ENCODE results near the gene MYLIP. TPM values are rescaled to one million over a fixed set of nuclear protein-coding genes. Genes with fewer than 3 reads are reported as not detected.

MYLIP gene
- total and polyA plus RNA-seq, 12 donors: 7.5 to 49.2 (median 28.8) TPM

DNA sequence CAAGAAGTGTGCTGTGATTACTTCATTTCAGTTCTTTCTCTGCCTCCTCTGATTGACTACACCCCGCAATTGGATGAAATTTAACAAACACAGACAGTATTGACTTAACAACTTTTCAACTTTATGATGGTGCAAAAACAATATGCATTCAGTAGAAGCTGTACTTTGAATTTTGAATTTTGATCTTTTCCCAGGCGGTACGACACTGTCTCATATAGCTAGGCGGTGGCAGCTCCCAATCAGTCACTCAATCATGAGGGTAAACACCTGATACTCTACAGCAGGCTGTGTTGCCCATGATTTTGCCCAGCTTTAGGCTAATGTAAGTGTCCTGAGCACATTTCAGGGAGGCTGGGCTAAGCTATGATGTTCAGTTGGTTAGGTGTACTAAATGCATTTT is 47.6 kb upstream of the MYLIP start:
- TF ChIP-seq, protein P1, sequence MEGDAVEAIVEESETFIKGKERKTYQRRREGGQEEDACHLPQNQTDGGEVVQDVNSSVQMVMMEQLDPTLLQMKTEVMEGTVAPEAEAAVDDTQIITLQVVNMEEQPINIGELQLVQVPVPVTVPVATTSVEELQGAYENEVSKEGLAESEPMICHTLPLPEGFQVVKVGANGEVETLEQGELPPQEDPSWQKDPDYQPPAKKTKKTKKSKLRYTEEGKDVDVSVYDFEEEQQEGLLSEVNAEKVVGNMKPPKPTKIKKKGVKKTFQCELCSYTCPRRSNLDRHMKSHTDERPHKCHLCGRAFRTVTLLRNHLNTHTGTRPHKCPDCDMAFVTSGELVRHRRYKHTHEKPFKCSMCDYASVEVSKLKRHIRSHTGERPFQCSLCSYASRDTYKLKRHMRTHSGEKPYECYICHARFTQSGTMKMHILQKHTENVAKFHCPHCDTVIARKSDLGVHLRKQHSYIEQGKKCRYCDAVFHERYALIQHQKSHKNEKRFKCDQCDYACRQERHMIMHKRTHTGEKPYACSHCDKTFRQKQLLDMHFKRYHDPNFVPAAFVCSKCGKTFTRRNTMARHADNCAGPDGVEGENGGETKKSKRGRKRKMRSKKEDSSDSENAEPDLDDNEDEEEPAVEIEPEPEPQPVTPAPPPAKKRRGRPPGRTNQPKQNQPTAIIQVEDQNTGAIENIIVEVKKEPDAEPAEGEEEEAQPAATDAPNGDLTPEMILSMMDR (IDR thresholded peaks at IDR 0.05): no peak
- no peak for TF ChIP-seq POLR2A (IDR thresholded peaks at IDR 0.05)
- WGBS, 4 donors: 96 to 98% (median 97%) methylated on average over 4 of the region's 4 CpGs

DNA sequence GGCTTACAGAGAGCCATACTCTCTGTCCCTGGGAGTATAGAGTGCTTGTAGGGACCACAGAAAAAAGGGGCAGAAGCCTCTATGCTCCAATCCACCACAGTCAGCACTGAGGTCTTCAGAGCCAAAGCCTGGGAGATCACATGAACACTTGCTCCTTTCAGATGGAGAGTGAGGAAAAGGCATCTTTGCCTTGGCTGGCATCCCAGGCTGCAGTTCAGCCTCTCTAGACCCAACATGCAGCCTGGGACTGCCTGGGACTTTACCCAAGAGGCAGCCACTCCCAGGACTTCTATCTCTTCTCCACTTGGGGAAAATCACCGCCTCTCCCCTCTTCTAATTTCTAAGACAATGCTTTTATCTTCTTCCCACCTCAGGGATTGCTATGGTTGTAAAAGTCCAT is 46.5 kb upstream of the MYLIP start:
- H3K36me3 ChIP-seq (replicated peaks in 1 of 2): no peaks in the 10 kb centered on the region
- no peaks in the 10 kb centered on the region for H3K9me3 ChIP-seq (replicated peaks in 1 of 3)
- no peak for DNase-seq
- H3K4me1 ChIP-seq (replicated peaks in 1 of 2): no peaks in the 10 kb centered on the region
- TF ChIP-seq, protein P1 (IDR thresholded peaks at IDR 0.05): no peak
- no peak for TF ChIP-seq POLR2A (IDR thresholded peaks at IDR 0.05)
- no peak overlapping the region for H3K4me3 ChIP-seq
- intact Hi-C loops (cut with DNase I): no loop called here
- no peaks in the 10 kb centered on the region for H3K27me3 ChIP-seq
- H3K27ac ChIP-seq: no peak overlapping the region
- 92 to 95% (median 94%) methylated on average over 1 of the region's 1 CpG for WGBS, 4 donors

More for the DNA sequence above, 47.6 kb upstream of the MYLIP start:
- no peaks in the 10 kb centered on the region for H3K4me1 ChIP-seq (replicated peaks in 1 of 2)
- intact Hi-C loops (cut with DNase I): no loop called here
- H3K36me3 ChIP-seq (replicated peaks in 1 of 2): no peaks in the 10 kb centered on the region
- no peak overlapping the region for H3K4me3 ChIP-seq
- no peak for DNase-seq
- H3K27me3 ChIP-seq: no peaks in the 10 kb centered on the region
- no peaks in the 10 kb centered on the region for H3K9me3 ChIP-seq (replicated peaks in 1 of 3)
- H3K27ac ChIP-seq: no peak overlapping the region

DNA sequence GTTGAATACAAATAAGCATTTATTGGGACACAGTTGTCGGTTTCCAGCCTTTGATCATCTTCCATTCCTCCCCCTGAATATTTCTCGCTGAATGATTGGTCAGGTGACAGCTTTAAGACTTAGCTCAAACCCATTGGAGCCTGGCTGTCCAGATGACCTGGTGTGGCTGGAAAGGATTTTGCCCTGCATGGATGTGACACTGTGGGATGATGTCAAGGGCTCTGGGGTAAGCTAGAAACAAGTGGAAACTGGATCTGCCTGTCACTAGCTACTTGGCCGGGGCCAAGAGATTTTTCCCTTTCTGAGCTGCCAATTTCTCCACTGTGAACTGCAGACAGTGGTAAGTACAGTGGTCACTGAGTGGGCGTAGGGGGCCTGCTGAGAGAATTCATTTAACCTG is 41.9 kb upstream of the MYLIP start:
- Histone ChIP-seq H3K27me3 (no peaks in the 10 kb centered on the region), H3K4me3 (no peak overlapping the region), H3K9me3 (replicated peaks in 1 of 3) (no peaks in the 10 kb centered on the region), H3K27ac (no peak overlapping the region), H3K36me3 (replicated peaks in 1 of 2) (no peaks in the 10 kb centered on the region), H3K4me1 (replicated peaks in 1 of 2) (no peaks in the 10 kb centered on the region)
- 50 to 86% (median 76%) methylated on average over 2 to 4 of the region's 4 CpGs for WGBS, 4 donors
- TF ChIP-seq, protein P1 (IDR thresholded peaks at IDR 0.05): no peak
- TF ChIP-seq POLR2A (IDR thresholded peaks at IDR 0.05): no peak
- no peak for DNase-seq
- intact Hi-C loops (cut with DNase I): no loop called here

DNA sequence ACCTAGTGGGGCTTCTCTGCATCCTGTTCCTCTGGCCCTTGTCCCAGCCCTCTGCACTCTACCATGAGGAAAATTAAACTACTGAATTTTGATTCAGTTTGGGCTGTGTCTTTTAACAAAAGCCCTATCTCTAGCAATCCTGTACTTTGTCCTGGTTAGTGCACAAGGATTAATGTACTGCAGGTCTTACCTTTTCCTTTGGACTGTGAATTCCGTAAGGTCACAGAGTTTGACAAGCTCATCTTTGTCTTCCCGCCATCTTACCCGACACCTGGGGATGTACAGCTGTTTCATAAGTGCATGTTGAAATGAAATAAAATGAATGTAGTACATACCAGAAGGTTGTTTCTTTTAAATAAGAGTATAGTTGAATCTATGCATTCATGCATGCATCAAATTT is 41.5 kb upstream of the MYLIP start:
- no peak for DNase-seq
- H3K27me3 ChIP-seq: no peaks in the 10 kb centered on the region
- no peaks in the 10 kb centered on the region for H3K36me3 ChIP-seq (replicated peaks in 1 of 2)
- H3K27ac ChIP-seq: no peak overlapping the region
- H3K4me1 ChIP-seq (replicated peaks in 1 of 2): no peaks in the 10 kb centered on the region
- intact Hi-C loops (cut with DNase I): no loop called here
- H3K4me3 ChIP-seq: no peak overlapping the region
- H3K9me3 ChIP-seq (replicated peaks in 1 of 3): no peaks in the 10 kb centered on the region
- 92 to 98% (median 94%) methylated on average over 3 of the region's 3 CpGs for WGBS, 4 donors
- TF ChIP-seq, protein P1 (IDR thresholded peaks at IDR 0.05): no peak
- TF ChIP-seq POLR2A (IDR thresholded peaks at IDR 0.05): no peak
